HCT116 (cell line): ENCODE data around the gene ZNF85.

Experiments
- CBX3 ChIP-seq: IDR thresholded peaks from 2 replicates; pipeline ENCODE4 v1.6.1; 2012; ENCODE audit warnings: low read depth
- CEBPB ChIP-seq: IDR thresholded peaks from 2 replicates; pipeline ENCODE4 v1.6.1; 2012; ENCODE audit warnings: low read depth
- EZH2 ChIP-seq: fragments of 200-600 bp; sonication (generic); IDR thresholded peaks from 2 replicates; pipeline ENCODE4 v1.6.1; 2017; ENCODE audit warnings: antibody characterized with exemption, mixed run types
- POLR2A ChIP-seq: IDR thresholded peaks from 2 replicates; pipeline ENCODE4 v1.7.0; 2011; ENCODE audit warnings: borderline replicate concordance; ENCODE audit not compliant: insufficient read depth, insufficient read length; ENCODE audit errors: extremely low read depth
- RAD21 ChIP-seq: IDR thresholded peaks from 2 replicates; pipeline ENCODE4 v1.6.1; 2012; ENCODE audit warnings: low read depth, mild to moderate bottlenecking
- SIN3A ChIP-seq: IDR thresholded peaks from 2 replicates; pipeline ENCODE4 v1.6.1; 2012; ENCODE audit warnings: low read depth
- SP1 ChIP-seq: IDR thresholded peaks from 2 replicates; pipeline ENCODE4 v1.6.1; 2012; ENCODE audit warnings: low read depth
- YY1 ChIP-seq: IDR thresholded peaks from 2 replicates; pipeline ENCODE4 v1.6.1; 2011; ENCODE audit warnings: low read length, low read depth, moderate library complexity, mild to moderate bottlenecking; ENCODE audit not compliant: insufficient replicate concordance; ENCODE audit errors: extremely low read depth
- TF ChIP-seq, protein P1 (sequence below), 3 experiments: fragments of 200-600 bp in 1 of 3; sonication (generic) in 1 of 3; IDR thresholded peaks in 2 of 3; conservative IDR thresholded peaks in 1 of 3; 2 replicates each; pipeline ENCODE4 v1.5.1; 2012 to 2017; ENCODE audit warnings: low read depth in 2 of 3, low read length in 2 of 3, antibody characterized with exemption in 1 of 3, borderline replicate concordance in 1 of 3, control low read depth in 1 of 3, mild to moderate bottlenecking in 1 of 3, mixed read lengths in 1 of 3, mixed run types in 1 of 3, moderate library complexity in 1 of 3; ENCODE audit not compliant: insufficient read depth in 1 of 3
- TF ChIP-seq, protein P2 (sequence below): IDR thresholded peaks from 2 replicates; pipeline ENCODE4 v1.6.1; 2012; ENCODE audit warnings: low read depth

DNA sequence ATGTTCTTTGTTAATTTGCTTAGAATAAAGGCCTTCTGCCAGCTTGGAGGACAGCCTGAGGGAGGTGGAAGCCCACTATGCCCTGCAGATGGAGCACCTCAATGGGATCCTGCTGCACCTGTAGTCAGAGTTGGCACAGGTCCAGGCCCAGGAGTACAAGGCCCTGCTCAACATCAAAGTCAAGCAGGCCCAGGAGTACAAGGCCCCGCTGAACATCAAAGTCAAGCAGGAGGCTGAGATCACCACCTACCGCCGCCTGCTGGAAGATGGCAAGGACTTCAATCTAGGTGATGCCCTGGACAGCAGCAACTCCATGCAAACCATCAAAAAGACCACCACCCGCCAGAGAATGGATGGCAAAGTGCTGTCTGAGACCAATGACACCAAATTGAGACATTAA is 41.7 kb downstream of the ZNF85 start:
- TF ChIP-seq YY1 (no peak), EZH2 (no peak), POLR2A (no peak), SIN3A (no peak), RAD21 (no peak), CEBPB (no peak), CBX3 (no peak), SP1 (no peak)
- TF ChIP-seq, protein P1, sequence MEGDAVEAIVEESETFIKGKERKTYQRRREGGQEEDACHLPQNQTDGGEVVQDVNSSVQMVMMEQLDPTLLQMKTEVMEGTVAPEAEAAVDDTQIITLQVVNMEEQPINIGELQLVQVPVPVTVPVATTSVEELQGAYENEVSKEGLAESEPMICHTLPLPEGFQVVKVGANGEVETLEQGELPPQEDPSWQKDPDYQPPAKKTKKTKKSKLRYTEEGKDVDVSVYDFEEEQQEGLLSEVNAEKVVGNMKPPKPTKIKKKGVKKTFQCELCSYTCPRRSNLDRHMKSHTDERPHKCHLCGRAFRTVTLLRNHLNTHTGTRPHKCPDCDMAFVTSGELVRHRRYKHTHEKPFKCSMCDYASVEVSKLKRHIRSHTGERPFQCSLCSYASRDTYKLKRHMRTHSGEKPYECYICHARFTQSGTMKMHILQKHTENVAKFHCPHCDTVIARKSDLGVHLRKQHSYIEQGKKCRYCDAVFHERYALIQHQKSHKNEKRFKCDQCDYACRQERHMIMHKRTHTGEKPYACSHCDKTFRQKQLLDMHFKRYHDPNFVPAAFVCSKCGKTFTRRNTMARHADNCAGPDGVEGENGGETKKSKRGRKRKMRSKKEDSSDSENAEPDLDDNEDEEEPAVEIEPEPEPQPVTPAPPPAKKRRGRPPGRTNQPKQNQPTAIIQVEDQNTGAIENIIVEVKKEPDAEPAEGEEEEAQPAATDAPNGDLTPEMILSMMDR (IDR thresholded peaks at IDR 0.05 in 2 of 3, conservative IDR thresholded peaks at IDR 0.05 in 1 of 3; ENCODE audit: borderline replicate concordance in 1 of 3, insufficient read depth in 1 of 3, low read depth in 2 of 3, low read length in 2 of 3): no peak
- TF ChIP-seq, protein P2, sequence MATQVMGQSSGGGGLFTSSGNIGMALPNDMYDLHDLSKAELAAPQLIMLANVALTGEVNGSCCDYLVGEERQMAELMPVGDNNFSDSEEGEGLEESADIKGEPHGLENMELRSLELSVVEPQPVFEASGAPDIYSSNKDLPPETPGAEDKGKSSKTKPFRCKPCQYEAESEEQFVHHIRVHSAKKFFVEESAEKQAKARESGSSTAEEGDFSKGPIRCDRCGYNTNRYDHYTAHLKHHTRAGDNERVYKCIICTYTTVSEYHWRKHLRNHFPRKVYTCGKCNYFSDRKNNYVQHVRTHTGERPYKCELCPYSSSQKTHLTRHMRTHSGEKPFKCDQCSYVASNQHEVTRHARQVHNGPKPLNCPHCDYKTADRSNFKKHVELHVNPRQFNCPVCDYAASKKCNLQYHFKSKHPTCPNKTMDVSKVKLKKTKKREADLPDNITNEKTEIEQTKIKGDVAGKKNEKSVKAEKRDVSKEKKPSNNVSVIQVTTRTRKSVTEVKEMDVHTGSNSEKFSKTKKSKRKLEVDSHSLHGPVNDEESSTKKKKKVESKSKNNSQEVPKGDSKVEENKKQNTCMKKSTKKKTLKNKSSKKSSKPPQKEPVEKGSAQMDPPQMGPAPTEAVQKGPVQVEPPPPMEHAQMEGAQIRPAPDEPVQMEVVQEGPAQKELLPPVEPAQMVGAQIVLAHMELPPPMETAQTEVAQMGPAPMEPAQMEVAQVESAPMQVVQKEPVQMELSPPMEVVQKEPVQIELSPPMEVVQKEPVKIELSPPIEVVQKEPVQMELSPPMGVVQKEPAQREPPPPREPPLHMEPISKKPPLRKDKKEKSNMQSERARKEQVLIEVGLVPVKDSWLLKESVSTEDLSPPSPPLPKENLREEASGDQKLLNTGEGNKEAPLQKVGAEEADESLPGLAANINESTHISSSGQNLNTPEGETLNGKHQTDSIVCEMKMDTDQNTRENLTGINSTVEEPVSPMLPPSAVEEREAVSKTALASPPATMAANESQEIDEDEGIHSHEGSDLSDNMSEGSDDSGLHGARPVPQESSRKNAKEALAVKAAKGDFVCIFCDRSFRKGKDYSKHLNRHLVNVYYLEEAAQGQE: no peak
